ENCODE measurements around the gene CHD9. TPM values are rescaled to one million over a fixed set of nuclear protein-coding genes. Genes with fewer than 3 reads are reported as not detected.

The CHD9 gene
- polyA plus RNA-seq, 1 donor from 2014 or later = 69.3 TPM

DNA sequence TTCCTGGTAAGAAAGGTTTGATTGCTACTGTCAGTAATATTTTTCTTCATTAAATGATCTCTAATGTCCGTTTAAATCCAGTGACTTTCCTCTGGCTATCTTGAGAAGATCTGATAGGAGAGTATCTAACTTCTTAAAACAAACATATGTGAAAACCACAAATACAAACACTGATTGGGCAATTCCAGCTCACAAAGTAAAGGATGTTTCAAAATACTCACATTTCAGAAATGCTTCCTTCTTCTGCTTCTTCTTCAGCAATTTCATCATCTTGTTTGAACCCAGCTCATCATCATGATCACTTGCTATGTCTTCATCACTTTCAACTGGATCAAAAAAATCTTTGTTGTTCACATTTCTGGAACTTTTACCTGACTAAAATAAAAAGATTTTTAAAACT lies 315.1 kb downstream of the CHD9 start:
- Histone ChIP-seq H3K9me2 (ENCODE audit: insufficient read depth, low read length) (no peaks in the 10 kb centered on the region), H4K20me1 (ENCODE audit: insufficient read depth) (no peaks in the 10 kb centered on the region), H3K27ac (ENCODE audit: low read length) (no peak overlapping the region), H3K4me3 (ENCODE audit: low read length) (no peak overlapping the region), H3K27me3 (ENCODE audit: insufficient read depth, low read depth, low read length) (no peaks in the 10 kb centered on the region), H3F3A (ENCODE audit: insufficient read depth, low read length, poor library complexity, severe bottlenecking) (no peaks in the 10 kb centered on the region), H2AFZ (ENCODE audit: low read depth, low read length) (no peak overlapping the region), H3K79me2 (replicated peaks; ENCODE audit: insufficient read depth, low read length) (no peaks in the 10 kb centered on the region), H3K4me2 (ENCODE audit: low read length) (no peak overlapping the region), H3K9ac (ENCODE audit: low read length) (no peak overlapping the region), H3K9me3 (ENCODE audit: low read length) (no peaks in the 10 kb centered on the region), H3K36me3 (ENCODE audit: insufficient read depth, low read length) (no peaks in the 10 kb centered on the region)
- TF ChIP-seq SMC3 (conservative IDR thresholded peaks at IDR 0.05; ENCODE audit: poor library complexity) = no peak
- no peak for TF ChIP-seq EP300 (conservative IDR thresholded peaks at IDR 0.05; ENCODE audit: poor library complexity, severe bottlenecking)
- TF ChIP-seq, protein P1, sequence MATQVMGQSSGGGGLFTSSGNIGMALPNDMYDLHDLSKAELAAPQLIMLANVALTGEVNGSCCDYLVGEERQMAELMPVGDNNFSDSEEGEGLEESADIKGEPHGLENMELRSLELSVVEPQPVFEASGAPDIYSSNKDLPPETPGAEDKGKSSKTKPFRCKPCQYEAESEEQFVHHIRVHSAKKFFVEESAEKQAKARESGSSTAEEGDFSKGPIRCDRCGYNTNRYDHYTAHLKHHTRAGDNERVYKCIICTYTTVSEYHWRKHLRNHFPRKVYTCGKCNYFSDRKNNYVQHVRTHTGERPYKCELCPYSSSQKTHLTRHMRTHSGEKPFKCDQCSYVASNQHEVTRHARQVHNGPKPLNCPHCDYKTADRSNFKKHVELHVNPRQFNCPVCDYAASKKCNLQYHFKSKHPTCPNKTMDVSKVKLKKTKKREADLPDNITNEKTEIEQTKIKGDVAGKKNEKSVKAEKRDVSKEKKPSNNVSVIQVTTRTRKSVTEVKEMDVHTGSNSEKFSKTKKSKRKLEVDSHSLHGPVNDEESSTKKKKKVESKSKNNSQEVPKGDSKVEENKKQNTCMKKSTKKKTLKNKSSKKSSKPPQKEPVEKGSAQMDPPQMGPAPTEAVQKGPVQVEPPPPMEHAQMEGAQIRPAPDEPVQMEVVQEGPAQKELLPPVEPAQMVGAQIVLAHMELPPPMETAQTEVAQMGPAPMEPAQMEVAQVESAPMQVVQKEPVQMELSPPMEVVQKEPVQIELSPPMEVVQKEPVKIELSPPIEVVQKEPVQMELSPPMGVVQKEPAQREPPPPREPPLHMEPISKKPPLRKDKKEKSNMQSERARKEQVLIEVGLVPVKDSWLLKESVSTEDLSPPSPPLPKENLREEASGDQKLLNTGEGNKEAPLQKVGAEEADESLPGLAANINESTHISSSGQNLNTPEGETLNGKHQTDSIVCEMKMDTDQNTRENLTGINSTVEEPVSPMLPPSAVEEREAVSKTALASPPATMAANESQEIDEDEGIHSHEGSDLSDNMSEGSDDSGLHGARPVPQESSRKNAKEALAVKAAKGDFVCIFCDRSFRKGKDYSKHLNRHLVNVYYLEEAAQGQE (IDR thresholded peaks at IDR 0.05; ENCODE audit: borderline replicate concordance) = no peak

DNA sequence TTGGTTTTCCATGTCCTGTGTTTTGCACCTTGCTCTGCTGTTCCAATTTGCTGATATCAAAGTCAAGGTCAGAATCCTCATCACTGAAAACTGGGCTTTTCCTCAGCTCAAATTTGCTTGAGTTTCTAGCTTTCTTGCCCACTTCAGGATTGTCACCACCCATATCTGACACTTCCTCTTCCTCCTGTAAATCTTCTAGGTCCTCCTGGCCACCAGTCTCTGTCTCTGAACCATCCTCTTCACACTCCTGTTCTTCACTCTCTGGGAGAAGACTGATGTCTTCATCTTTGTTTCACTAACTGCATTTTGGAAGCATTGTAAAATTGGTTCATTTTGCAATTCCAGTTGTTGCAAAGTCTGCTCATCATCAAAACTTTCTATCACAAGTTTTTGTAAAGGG lies 316.0 kb downstream of the CHD9 start:
- H3K27ac ChIP-seq (ENCODE audit: low read length) = no peak overlapping the region
- H3F3A ChIP-seq (ENCODE audit: insufficient read depth, low read length, poor library complexity, severe bottlenecking) = no peaks in the 10 kb centered on the region
- H3K27me3 ChIP-seq (ENCODE audit: insufficient read depth, low read depth, low read length) = no peaks in the 10 kb centered on the region
- no peak for TF ChIP-seq POLR2AphosphoS5 (IDR thresholded peaks at IDR 0.05)
- TF ChIP-seq EP300 (conservative IDR thresholded peaks at IDR 0.05; ENCODE audit: poor library complexity, severe bottlenecking) = no peak
- TF ChIP-seq EZH2 (IDR thresholded peaks at IDR 0.05; ENCODE audit: borderline replicate concordance, insufficient read depth, low read length, poor library complexity, severe bottlenecking) = no peak
- TF ChIP-seq, protein P2, sequence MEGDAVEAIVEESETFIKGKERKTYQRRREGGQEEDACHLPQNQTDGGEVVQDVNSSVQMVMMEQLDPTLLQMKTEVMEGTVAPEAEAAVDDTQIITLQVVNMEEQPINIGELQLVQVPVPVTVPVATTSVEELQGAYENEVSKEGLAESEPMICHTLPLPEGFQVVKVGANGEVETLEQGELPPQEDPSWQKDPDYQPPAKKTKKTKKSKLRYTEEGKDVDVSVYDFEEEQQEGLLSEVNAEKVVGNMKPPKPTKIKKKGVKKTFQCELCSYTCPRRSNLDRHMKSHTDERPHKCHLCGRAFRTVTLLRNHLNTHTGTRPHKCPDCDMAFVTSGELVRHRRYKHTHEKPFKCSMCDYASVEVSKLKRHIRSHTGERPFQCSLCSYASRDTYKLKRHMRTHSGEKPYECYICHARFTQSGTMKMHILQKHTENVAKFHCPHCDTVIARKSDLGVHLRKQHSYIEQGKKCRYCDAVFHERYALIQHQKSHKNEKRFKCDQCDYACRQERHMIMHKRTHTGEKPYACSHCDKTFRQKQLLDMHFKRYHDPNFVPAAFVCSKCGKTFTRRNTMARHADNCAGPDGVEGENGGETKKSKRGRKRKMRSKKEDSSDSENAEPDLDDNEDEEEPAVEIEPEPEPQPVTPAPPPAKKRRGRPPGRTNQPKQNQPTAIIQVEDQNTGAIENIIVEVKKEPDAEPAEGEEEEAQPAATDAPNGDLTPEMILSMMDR (IDR thresholded peaks at IDR 0.05; ENCODE audit: poor library complexity, severe bottlenecking) = no peak
- TF ChIP-seq, protein P1 (IDR thresholded peaks at IDR 0.05; ENCODE audit: borderline replicate concordance) = no peak
- no peak for TF ChIP-seq SMC3 (conservative IDR thresholded peaks at IDR 0.05; ENCODE audit: poor library complexity)
- no peak for TF ChIP-seq MXI1 (conservative IDR thresholded peaks at IDR 0.05; ENCODE audit: poor library complexity, severe bottlenecking)
- TF ChIP-seq TAF1 (IDR thresholded peaks at IDR 0.05; ENCODE audit: low read depth) = no peak
- TF ChIP-seq RAD21 (conservative IDR thresholded peaks at IDR 0.05) = no peak
- H3K9ac ChIP-seq (ENCODE audit: low read length) = no peak overlapping the region
- H4K20me1 ChIP-seq (ENCODE audit: insufficient read depth) = no peaks in the 10 kb centered on the region
- no peaks in the 10 kb centered on the region for H3K9me2 ChIP-seq (ENCODE audit: insufficient read depth, low read length)
- H3K36me3 ChIP-seq (ENCODE audit: insufficient read depth, low read length) = no peaks in the 10 kb centered on the region
- H3K4me2 ChIP-seq (ENCODE audit: low read length) = no peak overlapping the region
- H3K9me3 ChIP-seq (ENCODE audit: low read length) = no peaks in the 10 kb centered on the region
- no peak overlapping the region for H3K4me3 ChIP-seq (ENCODE audit: low read length)
- H3K79me2 ChIP-seq (replicated peaks; ENCODE audit: insufficient read depth, low read length) = no peaks in the 10 kb centered on the region
- no peak overlapping the region for H2AFZ ChIP-seq (ENCODE audit: low read depth, low read length)

Measured in neural cell (in vitro differentiated cells).